H1 (cell line): Measurements from ENCODE around the gene OSM. TPM values are rescaled to one million over a fixed set of nuclear protein-coding genes. Genes with fewer than 3 reads are reported as not detected.

Experiments
- BRCA1 ChIP-seq: IDR thresholded peaks from 2 replicates; pipeline ENCODE4 v1.6.1; 2012; ENCODE audit warnings: low read depth, low read length, improper control_type of control experiment
- CHD7 ChIP-seq: fragments of 300-600 bp; sonication (generic); IDR thresholded peaks from 2 replicates; pipeline ENCODE4 v1.7.1; 2012; ENCODE audit warnings: low read length, moderate library complexity, mild to moderate bottlenecking, inconsistent platforms; ENCODE audit not compliant: insufficient replicate concordance
- MAX ChIP-seq: IDR thresholded peaks from 2 replicates; pipeline ENCODE4 v1.6.1; 2012; ENCODE audit warnings: inconsistent platforms
- PHF8 ChIP-seq: fragments of 200-600 bp; sonication (generic); conservative IDR thresholded peaks from 2 replicates; pipeline ENCODE4 v1.7.1; 2012; ENCODE audit warnings: low read depth, mild to moderate bottlenecking, inconsistent platforms, low read length, moderate library complexity
- SIRT6 ChIP-seq: IDR thresholded peaks from one replicate; pipeline ENCODE4 v1.7.1; 2012; ENCODE audit warnings: low read length, inconsistent platforms
- TCF12 ChIP-seq: IDR thresholded peaks from 2 replicates; pipeline ENCODE4 v1.6.1; 2011; ENCODE audit warnings: low read depth, mild to moderate bottlenecking, low read length
- ZNF274 ChIP-seq: IDR thresholded peaks from 2 replicates; pipeline ENCODE4 v1.7.0; 2012; ENCODE audit warnings: low read length, borderline replicate concordance; ENCODE audit errors: extremely low read depth
- polyA plus RNA-seq, 7 experiments: library from polyadenylated mRNA; depleted of rRNA in 3 of 7; stranded (reverse) in 5 of 7; unstranded in 2 of 7; fragments of >200 nt in 5 of 7; fragments of 200-250 nt in 2 of 7; gene quantifications; 1 replicate in 5 of 7; 2 replicates in 1 of 7; 4 replicates in 1 of 7; pipeline versions ENCODE4 v1.2.1 to v1.2.3, GENCODE V29; 2011 to 2013; ENCODE audit warnings: missing spikeins in 2 of 7, mixed read lengths in 2 of 7
- total RNA-seq: library from RNA; stranded (reverse); fragmentation: NEBNext Ultra II Directional; extraction: Animal tissue kit (Norgen Biotek cat#: 25700); gene quantifications from 2 replicates; pipeline ENCODE4 v1.2.1, GENCODE V29; 2021

The OSM gene
- total and polyA plus RNA-seq, 2 of the 8 experiments (the other 6 are each of a cell fraction or from before 2014, with no cell fraction given) = not detected

GRCh38 chr22:30305519-30305905 lies 38.9 kb upstream of the OSM start (continued):
- no peak for TF ChIP-seq CHD7
- TF ChIP-seq MAX = no peak
- TF ChIP-seq PHF8 = no peak
- no peak for TF ChIP-seq TCF12
- TF ChIP-seq SIRT6 = no peak
- no peak for TF ChIP-seq ZNF274
- no peak for TF ChIP-seq BRCA1
